Measurements from ENCODE around the gene SRPRA.
"Not testable (repeated sequence)": the region's sequence is repeated elsewhere in the genome, so short reads cannot be mapped to it uniquely, and the experiment has no call there.

The SRPRA gene

GRCh38 chr11:126268708-126269579, at the start of gene SRPRA, which contains the start of gene FOXRED1:
TSS of gene SRPRA (minus strand) at chr11:126268895. CDS start at chr11:126268804, 91 bp downstream.
TSS of gene FOXRED1 (plus strand) at chr11:126269154. CDS start at chr11:126269207, 53 bp downstream.
- DNase-seq (ENCODE audit: low read depth in 3 of 3), result peak; percentile 99 to 100 (median 99)

- DNase-seq (ENCODE audit: low read depth in 3 of 3), result no peak
Observed at GRCh38 chr11:126317756-126318573, 49.3 kb upstream of the SRPRA start.

GRCh38 chr11:126317432-126317755, 48.7 kb upstream of the SRPRA start:
- DNase-seq (ENCODE audit: low read depth in 3 of 3), result no peak

GRCh38 chr11:126313826-126314225, 45.1 kb upstream of the SRPRA start:
- no peak for DNase-seq (ENCODE audit: low read depth in 3 of 3)

- DNase-seq (ENCODE audit: low read depth in 3 of 3), result no peak
Observed at GRCh38 chr11:126312961-126313360, 44.3 kb upstream of the SRPRA start.

GRCh38 chr11:126311401-126312291, 43.0 kb upstream of the SRPRA start:
- no peak for DNase-seq (ENCODE audit: low read depth in 3 of 3)

GRCh38 chr11:126310992-126311310, 42.3 kb upstream of the SRPRA start:
- no peak for DNase-seq (ENCODE audit: low read depth in 3 of 3)

GRCh38 chr11:126310200-126310991, 41.7 kb upstream of the SRPRA start:
- DNase-seq (ENCODE audit: low read depth in 3 of 3), result peak in 1 of 3 donors; percentile 45

GRCh38 chr11:126308771-126309170, 40.1 kb upstream of the SRPRA start:
- not testable (repeated sequence) for DNase-seq (ENCODE audit: low read depth in 3 of 3)

GRCh38 chr11:126308271-126308671, 39.6 kb upstream of the SRPRA start:
- DNase-seq (ENCODE audit: low read depth in 3 of 3), result no peak

GRCh38 chr11:126307706-126308105, 39.0 kb upstream of the SRPRA start:
- no peak for DNase-seq (ENCODE audit: low read depth in 3 of 3)

- DNase-seq (ENCODE audit: low read depth in 3 of 3), result no peak
Observed at GRCh38 chr11:126305699-126306098, 37.0 kb upstream of the SRPRA start.

GRCh38 chr11:126304457-126305075, 35.9 kb upstream of the SRPRA start:
- DNase-seq (ENCODE audit: low read depth in 3 of 3), result no peak

GRCh38 chr11:126303623-126304456, 35.1 kb upstream of the SRPRA start, which contains the start of gene DCPS:
TSS of gene DCPS (plus strand) at chr11:126304060. CDS start at chr11:126304081, 21 bp downstream.
- DNase-seq (ENCODE audit: low read depth in 3 of 3), result peak; percentile 72 to 84 (median 80)

- no peak for DNase-seq (ENCODE audit: low read depth in 3 of 3)
Observed at GRCh38 chr11:126297004-126297403, 28.3 kb upstream of the SRPRA start.

GRCh38 chr11:126293726-126294125, 25.0 kb upstream of the SRPRA start:
- no peak for DNase-seq (ENCODE audit: low read depth in 3 of 3)

GRCh38 chr11:126290887-126291286, 22.2 kb upstream of the SRPRA start:
- DNase-seq (ENCODE audit: low read depth in 3 of 3), result no peak

GRCh38 chr11:126288237-126288636, 19.5 kb upstream of the SRPRA start:
- DNase-seq (ENCODE audit: low read depth in 3 of 3), result no peak

GRCh38 chr11:126284829-126285228, 16.1 kb upstream of the SRPRA start:
- DNase-seq (ENCODE audit: low read depth in 3 of 3), result peak; percentile 80 to 85 (median 83)
